ENCODE results near the gene MAPKAP1.

DNA sequence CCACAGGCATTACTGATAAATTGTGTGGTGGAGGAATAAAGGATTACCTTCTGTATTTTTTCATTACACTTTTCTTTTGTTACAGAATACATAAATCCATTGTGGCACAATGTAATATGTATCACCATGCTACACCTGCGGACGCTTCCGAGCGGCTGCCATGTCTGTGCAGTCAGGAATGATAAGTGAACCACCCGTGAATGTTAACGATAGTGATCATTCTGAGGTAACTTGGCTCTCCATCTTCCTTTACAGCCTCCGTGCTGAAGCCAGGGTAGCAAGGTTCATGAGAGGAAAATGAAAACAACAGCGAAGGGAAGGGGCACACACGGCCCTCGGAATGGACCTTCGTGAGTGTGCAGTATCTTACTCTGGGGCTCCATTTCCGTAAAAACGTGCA, 161.2 kb downstream of the MAPKAP1 start:
- TF ChIP-seq, protein P1, sequence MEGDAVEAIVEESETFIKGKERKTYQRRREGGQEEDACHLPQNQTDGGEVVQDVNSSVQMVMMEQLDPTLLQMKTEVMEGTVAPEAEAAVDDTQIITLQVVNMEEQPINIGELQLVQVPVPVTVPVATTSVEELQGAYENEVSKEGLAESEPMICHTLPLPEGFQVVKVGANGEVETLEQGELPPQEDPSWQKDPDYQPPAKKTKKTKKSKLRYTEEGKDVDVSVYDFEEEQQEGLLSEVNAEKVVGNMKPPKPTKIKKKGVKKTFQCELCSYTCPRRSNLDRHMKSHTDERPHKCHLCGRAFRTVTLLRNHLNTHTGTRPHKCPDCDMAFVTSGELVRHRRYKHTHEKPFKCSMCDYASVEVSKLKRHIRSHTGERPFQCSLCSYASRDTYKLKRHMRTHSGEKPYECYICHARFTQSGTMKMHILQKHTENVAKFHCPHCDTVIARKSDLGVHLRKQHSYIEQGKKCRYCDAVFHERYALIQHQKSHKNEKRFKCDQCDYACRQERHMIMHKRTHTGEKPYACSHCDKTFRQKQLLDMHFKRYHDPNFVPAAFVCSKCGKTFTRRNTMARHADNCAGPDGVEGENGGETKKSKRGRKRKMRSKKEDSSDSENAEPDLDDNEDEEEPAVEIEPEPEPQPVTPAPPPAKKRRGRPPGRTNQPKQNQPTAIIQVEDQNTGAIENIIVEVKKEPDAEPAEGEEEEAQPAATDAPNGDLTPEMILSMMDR (IDR thresholded peaks at IDR 0.05; ENCODE audit: insufficient read depth, low read length, poor library complexity, severe bottlenecking), result no peak
- no peak for TF ChIP-seq EZH2phosphoT487 (conservative IDR thresholded peaks at IDR 0.05; ENCODE audit: low read length)
